GM23338 (cell line): Measurements from ENCODE around the gene ZGRF1.

ENCODE experiments used
- CREB1 ChIP-seq: fragments of 250-450 bp; sonication (Bioruptor Pico); IDR thresholded peaks from 2 replicates; pipeline ENCODE4 v1.5.0; 2020; ENCODE audit warnings: low read depth, mild to moderate bottlenecking, moderate library complexity
- CTCF ChIP-seq, 2 experiments: fragments of 200-600 bp in 1 of 2; sonication (generic) in 1 of 2; conservative IDR thresholded peaks; 2 replicates each; pipeline versions ENCODE4 v1.5.1 to v1.6.1; 2016 to 2017; ENCODE audit warnings: antibody characterized with exemption in 2 of 2, low read depth in 2 of 2, mild to moderate bottlenecking in 2 of 2, moderate library complexity in 1 of 2
- EZH2 ChIP-seq: fragments of 200-600 bp; sonication (generic); IDR thresholded peaks from one replicate; pipeline ENCODE4 v1.8.0; 2017; ENCODE audit warnings: antibody characterized with exemption, mild to moderate bottlenecking, low read depth; ENCODE audit not compliant: unreplicated experiment
- EZH2phosphoT487 ChIP-seq: fragments of 200-600 bp; sonication (generic); IDR thresholded peaks from one replicate; pipeline ENCODE4 v1.8.1; 2018; ENCODE audit warnings: antibody characterized with exemption; ENCODE audit not compliant: unreplicated experiment
- JUNB ChIP-seq: IDR thresholded peaks from one replicate; pipeline ENCODE4 v1.6.1; 2016; ENCODE audit warnings: antibody characterized with exemption; ENCODE audit not compliant: unreplicated experiment
- NANOG ChIP-seq: IDR thresholded peaks from 2 replicates; pipeline ENCODE4 v1.6.1; 2016; ENCODE audit warnings: antibody characterized with exemption, borderline replicate concordance
- POLR2AphosphoS5 ChIP-seq: IDR thresholded peaks from 2 replicates; pipeline ENCODE4 v1.6.1; 2016; ENCODE audit warnings: antibody characterized with exemption, low read depth
- REST ChIP-seq: IDR thresholded peaks from one replicate; pipeline ENCODE4 v1.6.1; 2018; ENCODE audit warnings: antibody characterized with exemption; ENCODE audit not compliant: unreplicated experiment
- TF ChIP-seq, protein P1 (sequence below): IDR thresholded peaks from 2 replicates; pipeline ENCODE4 v1.6.1; 2016; ENCODE audit warnings: antibody characterized with exemption

GRCh38 chr4:112531146-112531545 lies 105.6 kb downstream of the ZGRF1 start:
- TF ChIP-seq CTCF (conservative IDR thresholded peaks at IDR 0.05; ENCODE audit: low read depth in 2 of 2), result no peak
- no peak for TF ChIP-seq EZH2
- TF ChIP-seq EZH2phosphoT487, result no peak
- TF ChIP-seq REST, result no peak
- no peak for TF ChIP-seq POLR2AphosphoS5
- no peak for TF ChIP-seq JUNB
- no peak for TF ChIP-seq CREB1 (CRISPR knock-in tag)
- TF ChIP-seq, protein P1, sequence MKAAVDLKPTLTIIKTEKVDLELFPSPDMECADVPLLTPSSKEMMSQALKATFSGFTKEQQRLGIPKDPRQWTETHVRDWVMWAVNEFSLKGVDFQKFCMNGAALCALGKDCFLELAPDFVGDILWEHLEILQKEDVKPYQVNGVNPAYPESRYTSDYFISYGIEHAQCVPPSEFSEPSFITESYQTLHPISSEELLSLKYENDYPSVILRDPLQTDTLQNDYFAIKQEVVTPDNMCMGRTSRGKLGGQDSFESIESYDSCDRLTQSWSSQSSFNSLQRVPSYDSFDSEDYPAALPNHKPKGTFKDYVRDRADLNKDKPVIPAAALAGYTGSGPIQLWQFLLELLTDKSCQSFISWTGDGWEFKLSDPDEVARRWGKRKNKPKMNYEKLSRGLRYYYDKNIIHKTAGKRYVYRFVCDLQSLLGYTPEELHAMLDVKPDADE, result no peak
- TF ChIP-seq NANOG, result no peak
